Heart left ventricle (tissue), 16 donors: Measurements from ENCODE around the gene KAT8. TPM values are rescaled to one million over a fixed set of nuclear protein-coding genes. Genes with fewer than 3 reads are reported as not detected.
A peak's percentile ranks its signal among the peaks of the same experiment; 100 is the strongest.

Source experiments
- ATAC-seq, 4 donors: fragments of 200-7000 bp; cut with Tn5 transposase; one replicate each; pipeline ENCODE4 v1.9.1; 2020 to 2022; ENCODE audit warnings: moderate library complexity in 4 of 4, mild to moderate bottlenecking in 3 of 4, moderate number of reproducible peaks in 1 of 4
- DNase-seq, 5 donors: peaks; one replicate each; pipeline ENCODE4 v3.0.0-alpha.2; 2020
- H3K27ac ChIP-seq, 12 donors: fragments of 200-600 bp; sonication (generic) in 4 of 12; one replicate each; pipeline versions ENCODE4 v1.5.0 to v1.8.0; 2016 to 2022; ENCODE audit warnings: mild to moderate bottlenecking in 2 of 12
- H3K27me3 ChIP-seq, 9 donors: fragments of 200-600 bp; sonication (generic) in 2 of 9; one replicate each; pipeline versions ENCODE4 v1.5.1 to v1.8.0; 2016 to 2022; ENCODE audit warnings: mild to moderate bottlenecking in 3 of 9
- H3K36me3 ChIP-seq, 9 donors: fragments of 200-600 bp; sonication (generic) in 2 of 9; one replicate each; pipeline versions ENCODE4 v1.5.0 to v1.8.0; 2018 to 2022; ENCODE audit warnings: mild to moderate bottlenecking in 2 of 9
- H3K4me1 ChIP-seq, 12 donors: fragments of 200-600 bp; sonication (generic) in 4 of 12; one replicate each; pipeline versions ENCODE4 v1.5.0 to v1.8.0; 2016 to 2022; ENCODE audit warnings: mild to moderate bottlenecking in 3 of 12
- H3K4me3 ChIP-seq, 12 donors: fragments of 200-600 bp; sonication (generic) in 4 of 12; one replicate each; pipeline versions ENCODE4 v1.5.0 to v1.8.0; 2017 to 2022; ENCODE audit warnings: mild to moderate bottlenecking in 9 of 12, moderate library complexity in 4 of 12
- H3K9me3 ChIP-seq, 12 donors: fragments of 200-600 bp; sonication (generic) in 4 of 12; one replicate each; pipeline versions ENCODE4 v1.5.0 to v1.8.0; 2016 to 2022; ENCODE audit warnings: mild to moderate bottlenecking in 1 of 12
- CTCF ChIP-seq, 12 donors: fragments of 200-600 bp; sonication (generic) in 4 of 12; IDR thresholded peaks; one replicate each; pipeline versions ENCODE4 v1.5.0 to v1.8.0; 2018 to 2022; ENCODE audit warnings: antibody characterized with exemption in 12 of 12, mild to moderate bottlenecking in 5 of 12
- POLR2A ChIP-seq, 2 donors: fragments of 450-650 bp; IDR thresholded peaks; one replicate each; pipeline ENCODE4 v1.6.1; 2017; ENCODE audit warnings: antibody characterized with exemption in 2 of 2, mild to moderate bottlenecking in 2 of 2, moderate library complexity in 2 of 2
- WGBS, 4 donors: extraction: QIAGEN DNeasy Blood & Tissue Kit in 2 of 4; methylation state at CpG; one replicate each; pipeline versions ENCODE4 v1.1.5 to v1.1.7; 2013 to 2018; 5-methylcytosine and 5-hydroxymethylcytosine counted together
- intact Hi-C, 10 donors: fragments of 100-400 bp; cut with DNase I; formaldehyde crosslinking; loops; one replicate each; pipeline versions ENCODE4 v1.11.1 to v1.14.2; 2022
- polyA plus RNA-seq, 2 donors: library from polyadenylated mRNA; stranded (reverse); fragments of 200-250 nt; gene quantifications; one replicate each; pipeline ENCODE4 v1.2.3, GENCODE V29; 2013
- total RNA-seq, 9 donors: library from RNA; depleted of rRNA in 2 of 9; stranded (reverse); fragments of >200 nt in 2 of 9; fragmentation: NEBNext Ultra II Directional in 3 of 9; extraction: Animal tissue kit (Norgen Biotek cat#: 25700) in 3 of 9; gene quantifications; one replicate each; pipeline versions ENCODE4 v1.1.0 to v1.2.4, GENCODE V29; 2016 to 2023
- donor health status: ischemic (EF 13 %, LVEDD 7.1; RV severe dilation, severe dysfunction).
- donor health status: healthy with polysubstance abuse.
- donor health status: DM: no; HTN: yes; CAD: no.
- donor health status: DM: no; HTN: no; CAD: no.
- donor health status: ischemic (EF 25% LVEDD 6.9; RV normal size, moderate dysfunction).
- donor health status: ischemic (EF 25% LVEDD 5.7; RV mildly dilated, moderate dysfunction).
- donor health status: healthy.
- donor health status: DM: yes; HTN: yes; CAD: no.
- donor health status: ischemic (EF 35%, LVEDD 5.7; RV mildly dilated, moderate dysfunction).
- donor health status: nonischemic (EF 11% LVEDD 7.7; RV severe dilation, severe dysfunction).
- donor health status: DM: yes; HTN: yes; CAD: no.
- donor health status: PGD.
- donor health status: ischemic (EF 29% LVEDD 5.4; RV normal size, mild dysfunction).
- donor health status: nonischemic (EF 23%, LVEDD 6.1; RV moderate dilation, normal function).

KAT8 gene
- total and polyA plus RNA-seq, 11 donors = 52.8 to 83.2 (median 64.7) TPM

DNA sequence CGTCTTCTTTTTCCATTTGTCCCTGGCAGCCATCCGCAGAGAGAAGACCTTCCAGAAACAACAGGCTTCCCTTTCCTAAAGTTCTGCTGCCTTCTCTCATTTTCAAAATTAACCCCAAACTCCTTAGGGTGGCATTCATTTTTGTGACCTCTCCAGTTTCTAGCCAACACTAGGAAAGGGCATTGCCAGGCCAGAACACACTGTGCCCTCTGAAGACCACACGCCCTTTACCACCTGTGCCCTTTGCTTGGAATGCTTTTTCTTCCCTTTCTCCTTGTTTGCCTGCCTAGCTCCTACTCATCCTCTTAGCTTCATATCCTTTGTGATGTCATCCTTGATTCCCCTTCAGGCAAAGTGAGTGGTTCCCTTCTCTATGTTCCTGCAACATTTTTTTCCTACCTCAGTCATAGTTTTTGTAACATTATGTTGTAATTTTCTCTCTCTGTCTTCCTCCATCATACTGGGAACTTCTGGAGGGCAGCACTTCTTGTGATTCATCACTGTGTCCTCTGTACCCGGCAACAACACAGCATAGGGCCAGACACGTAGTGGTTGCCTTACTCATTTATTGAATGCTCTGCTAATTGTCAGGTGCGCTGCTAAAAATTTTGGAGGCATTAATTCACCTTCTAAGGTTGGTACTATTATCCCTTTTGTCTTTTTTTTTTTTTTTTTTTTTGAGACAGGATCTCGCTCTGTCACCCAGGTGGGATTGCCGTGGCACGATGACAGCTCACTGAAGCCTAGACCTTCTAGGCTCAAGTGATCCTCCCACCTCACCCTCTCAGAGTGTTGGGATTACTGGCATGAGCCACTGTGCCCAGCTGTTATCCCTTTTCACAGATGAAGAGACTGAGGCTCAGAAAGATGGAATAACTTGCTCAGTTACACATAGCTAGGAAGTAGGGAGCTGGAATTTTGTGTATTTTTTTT is 1.0 kb downstream of the KAT8 start:
- DNase-seq (no peak), ATAC-seq (peak in 1 of 4 donors; percentile 22)
- Histone ChIP-seq H3K27ac (peak overlapping the region; percentile 92 to 99 (median 96)), H3K9me3 (no peaks in the 10 kb centered on the region), H3K27me3 (no peaks in the 10 kb centered on the region), H3K4me1 (peaks cover 0 to 37% (median 23%) of the 10 kb centered on the region in 12 donors), H3K4me3 (peak overlapping the region; percentile 41 to 97 (median 76)), H3K36me3 (peaks cover 0 to 46% (median 45%) of the 10 kb centered on the region in 9 donors)
- TF ChIP-seq POLR2A (IDR thresholded peaks at IDR 0.05) (no peak), CTCF (IDR thresholded peaks at IDR 0.05) (no peak)
- intact Hi-C loops = loop anchor here in 3 of 10 donors (1.0 to 10.0 kb wide), 3 partner anchors 24 to 326 kb away; partner anchors contain the start of gene ZNF843 (in 2 of the 3)
- WGBS, 4 donors = 52 to 56% (median 54%) methylated on average over 9 of the region's 9 CpGs

DNA sequence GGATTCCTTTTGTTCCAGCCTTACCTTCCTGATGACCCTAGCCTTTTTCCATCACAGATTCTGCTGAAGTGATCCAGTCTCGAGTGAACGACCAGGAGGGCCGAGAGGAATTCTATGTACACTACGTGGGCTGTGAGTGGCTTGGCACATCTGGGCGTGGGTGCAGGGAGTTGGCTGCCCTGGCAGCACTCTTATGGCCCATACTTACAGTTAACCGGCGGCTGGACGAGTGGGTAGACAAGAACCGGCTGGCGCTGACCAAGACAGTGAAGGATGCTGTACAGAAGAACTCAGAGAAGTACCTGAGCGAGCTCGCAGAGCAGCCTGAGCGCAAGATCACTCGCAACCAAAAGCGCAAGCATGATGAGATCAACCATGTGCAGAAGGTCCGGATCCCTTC is 2.7 kb downstream of the KAT8 start:
- no peak overlapping the region for H3K4me3 ChIP-seq
- 83 to 91% (median 87%) methylated on average over 16 of the region's 16 CpGs for WGBS, 4 donors
- peaks cover 0 to 28% (median 19%) of the 10 kb centered on the region in 12 donors for H3K4me1 ChIP-seq
- TF ChIP-seq POLR2A (IDR thresholded peaks at IDR 0.05) (no peak), CTCF (IDR thresholded peaks at IDR 0.05) (no peak)
- intact Hi-C loops = no loop called here
- peak overlapping the region in 3 of 12 donors; percentile 31 to 99 (median 96) for H3K27ac ChIP-seq
- DNase-seq (no peak), ATAC-seq (no peak)
- H3K9me3 ChIP-seq = no peaks in the 10 kb centered on the region
- H3K36me3 ChIP-seq = peaks cover 0 to 62% (median 59%) of the 10 kb centered on the region in 9 donors
- no peaks in the 10 kb centered on the region for H3K27me3 ChIP-seq

GRCh38 chr16:31125844-31126243 is 8.4 kb downstream of the KAT8 start:
- WGBS, 4 donors = 94 to 97% (median 95%) methylated on average over 3 of the region's 3 CpGs
- Histone ChIP-seq H3K27ac (no peak overlapping the region), H3K4me3 (no peak overlapping the region), H3K9me3 (no peaks in the 10 kb centered on the region), H3K36me3 (peaks cover 7 to 91% (median 69%) of the 10 kb centered on the region in 9 donors), H3K27me3 (no peaks in the 10 kb centered on the region), H3K4me1 (peaks cover 0 to 38% (median 12%) of the 10 kb centered on the region in 12 donors)
- TF ChIP-seq CTCF (IDR thresholded peaks at IDR 0.05) (no peak), POLR2A (IDR thresholded peaks at IDR 0.05) (no peak)
- ATAC-seq (no peak), DNase-seq (no peak)
- intact Hi-C loops = no loop called here

GRCh38 chr16:31127182-31127581 is 9.7 kb downstream of the KAT8 start:
- Histone ChIP-seq H3K27me3 (no peaks in the 10 kb centered on the region), H3K36me3 (peaks cover 7 to 93% (median 70%) of the 10 kb centered on the region in 9 donors), H3K4me3 (no peak overlapping the region), H3K4me1 (peaks cover 0 to 38% (median 12%) of the 10 kb centered on the region in 12 donors), H3K27ac (peak overlapping the region in 3 of 12 donors; percentile 73 to 94 (median 75)), H3K9me3 (no peaks in the 10 kb centered on the region)
- WGBS, 4 donors = 86 to 96% (median 90%) methylated on average over 12 to 13 of the region's 13 CpGs
- DNase-seq (no peak), ATAC-seq (no peak)
- no peak for TF ChIP-seq POLR2A (IDR thresholded peaks at IDR 0.05)
- intact Hi-C loops = no loop called here
